ENCODE data around the gene ADCYAP1.
"Not testable (repeated sequence)": the region's sequence is repeated elsewhere in the genome, so short reads cannot be mapped to it uniquely, and the experiment has no call there.

The ADCYAP1 gene

GRCh38 chr18:904218-905090 is at the start of gene ADCYAP1:
ADCYAP1 (plus strand) TSS chr18:904871; CDS start chr18:905387, 516 bp downstream.
- FAIRE-seq: no peak
- peak; percentile 13 for DNase-seq (ENCODE audit: insufficient read length, low spot score)

DNA sequence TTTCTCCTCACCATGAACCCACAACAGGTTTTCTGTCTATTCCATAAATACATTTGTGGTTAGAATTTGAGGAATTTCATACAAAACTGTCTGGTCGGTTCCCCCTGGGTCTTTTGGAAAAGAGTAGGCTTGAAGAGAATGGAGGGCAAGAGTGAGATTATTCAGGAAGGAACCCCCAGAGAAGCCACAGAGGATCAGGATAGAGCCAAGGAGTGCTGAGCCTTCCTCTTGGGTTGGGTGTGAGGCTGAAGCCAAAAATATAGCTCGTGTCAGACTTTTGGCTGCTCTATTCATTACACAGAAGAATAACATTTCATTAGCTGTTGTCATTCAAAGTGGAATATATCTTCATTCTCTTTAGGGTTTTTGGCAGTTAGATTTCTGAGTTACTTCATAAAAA is 46.7 kb upstream of the ADCYAP1 start:
- no peak for FAIRE-seq

DNA sequence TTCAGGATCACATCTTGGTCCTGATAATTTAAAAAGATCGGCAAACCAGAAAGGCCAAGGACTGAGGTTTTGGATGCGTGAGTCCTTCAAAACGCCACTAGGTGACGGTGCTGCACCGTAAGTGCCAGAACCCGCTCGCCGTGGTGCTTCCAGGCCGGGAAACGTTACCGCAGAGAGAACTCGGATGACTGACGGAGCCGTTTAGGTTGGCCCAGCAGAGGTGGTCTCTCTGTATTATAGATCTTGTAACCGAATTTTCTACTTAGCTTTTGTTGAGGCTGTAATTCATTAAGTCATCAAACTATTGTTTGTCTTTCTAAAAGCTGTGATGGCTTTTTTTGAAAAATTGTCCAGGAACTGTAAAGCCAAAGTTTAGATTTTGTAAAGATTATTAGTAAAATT is 39.8 kb upstream of the ADCYAP1 start:
- DNase-seq (ENCODE audit: insufficient read length, low spot score) (peak; percentile 61), FAIRE-seq (peak; percentile 87)

More for the DNA sequence above, 46.7 kb upstream of the ADCYAP1 start:
- DNase-seq (ENCODE audit: insufficient read length, low spot score): no peak

- no peak for DNase-seq (ENCODE audit: insufficient read length, low spot score)
- no peak for FAIRE-seq
Measured at GRCh38 chr18:867257-867656, 37.4 kb upstream of the ADCYAP1 start.

- not testable (repeated sequence) for FAIRE-seq; DNase-seq (ENCODE audit: insufficient read length, low spot score)
Measured at GRCh38 chr18:873426-873825, 31.2 kb upstream of the ADCYAP1 start.

DNA sequence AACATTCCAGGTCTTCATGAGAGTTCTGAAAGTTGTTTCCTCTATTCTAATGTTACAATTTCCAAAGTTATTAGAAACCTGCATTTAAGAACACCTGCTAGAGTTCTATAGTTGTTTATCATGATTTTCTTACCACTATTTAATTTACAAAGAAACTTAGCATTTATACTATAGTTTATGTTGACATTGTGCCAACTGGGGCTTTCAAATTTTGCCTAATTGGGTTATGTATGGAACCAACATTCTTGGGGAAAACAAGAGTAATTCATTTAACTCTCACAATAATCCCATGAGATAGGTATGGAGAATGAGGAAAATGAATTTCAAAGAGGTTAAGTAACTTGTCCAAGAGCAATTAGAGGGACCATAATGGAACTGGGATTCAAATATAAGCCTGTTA is 28.8 kb upstream of the ADCYAP1 start:
- FAIRE-seq (no peak), DNase-seq (ENCODE audit: insufficient read length, low spot score) (no peak)

DNA sequence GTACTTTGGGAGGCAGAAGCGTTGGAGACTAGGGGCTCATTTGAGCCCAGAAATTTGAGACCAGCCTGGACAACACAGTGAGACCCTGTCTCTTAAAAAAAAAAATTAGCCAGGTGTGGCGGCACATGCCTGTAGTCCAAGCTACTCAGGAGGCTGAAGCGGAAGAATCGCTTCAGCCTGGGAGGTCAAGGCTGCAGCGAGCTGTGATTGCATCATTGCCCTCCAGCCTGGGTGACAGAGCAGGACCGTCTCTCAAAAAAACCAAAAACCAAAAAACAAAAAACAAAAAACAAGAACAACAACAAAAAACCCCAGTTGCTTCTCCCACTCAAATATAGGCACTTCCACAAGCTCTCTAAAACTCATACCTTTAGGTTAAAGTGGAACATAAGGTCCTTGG is 27.4 kb upstream of the ADCYAP1 start:
- FAIRE-seq (no peak), DNase-seq (ENCODE audit: insufficient read length, low spot score) (no peak)

GRCh38 chr18:886076-886475 is 18.6 kb upstream of the ADCYAP1 start:
- FAIRE-seq (no peak), DNase-seq (ENCODE audit: insufficient read length, low spot score) (no peak)

- FAIRE-seq (no peak), DNase-seq (ENCODE audit: insufficient read length, low spot score) (no peak)
Measured at GRCh38 chr18:887716-888115, 17.0 kb upstream of the ADCYAP1 start.

DNA sequence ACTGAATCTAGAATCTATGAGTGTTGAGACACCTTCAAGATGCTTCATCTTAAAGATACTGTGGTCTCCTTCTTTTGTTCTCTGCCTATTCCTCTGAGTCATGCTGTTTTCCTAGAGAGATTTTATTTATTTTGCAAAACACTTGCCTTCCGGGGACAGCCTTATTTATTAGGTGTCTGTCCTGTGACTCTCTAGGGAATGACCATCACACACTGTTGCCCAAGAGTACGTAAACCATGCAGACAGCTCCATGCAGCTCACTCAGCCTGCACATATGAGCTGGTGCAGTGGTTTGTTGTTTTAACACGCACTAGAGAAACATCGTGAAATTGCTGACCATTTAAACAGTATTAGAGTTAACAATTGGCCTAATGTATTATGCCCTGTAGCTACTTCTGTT is 12.4 kb upstream of the ADCYAP1 start:
- DNase-seq (ENCODE audit: insufficient read length, low spot score) (no peak), FAIRE-seq (no peak)

- FAIRE-seq (no peak), DNase-seq (ENCODE audit: insufficient read length, low spot score) (no peak)
Measured at GRCh38 chr18:896315-896714, 8.4 kb upstream of the ADCYAP1 start.

- DNase-seq (ENCODE audit: insufficient read length, low spot score) (no peak), FAIRE-seq (no peak)
Measured at GRCh38 chr18:901761-902160, 2.9 kb upstream of the ADCYAP1 start.

GRCh38 chr18:902229-902628 is 2.4 kb upstream of the ADCYAP1 start:
- DNase-seq (ENCODE audit: insufficient read length, low spot score): no peak
- FAIRE-seq: no peak

DNA sequence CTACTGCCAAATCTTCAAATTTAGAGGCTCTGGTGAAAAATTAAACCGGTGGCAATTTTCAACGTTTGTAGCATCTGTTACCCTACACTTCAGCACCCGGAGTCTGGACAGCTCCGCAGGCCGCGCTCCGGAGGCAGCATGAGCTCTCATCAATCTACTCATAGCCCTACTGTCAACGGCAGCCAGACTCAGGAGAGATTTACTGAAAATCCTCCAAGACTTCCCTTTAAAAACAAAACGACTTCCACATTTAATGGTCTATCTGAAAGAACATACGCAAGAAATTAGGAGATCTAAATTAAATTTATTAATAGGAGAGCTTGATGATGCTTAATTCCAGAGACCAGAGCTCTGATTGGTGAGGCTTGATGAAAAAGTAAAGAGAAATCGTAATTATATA is 970 bp upstream of the ADCYAP1 start:
- peak; percentile 29 for DNase-seq (ENCODE audit: insufficient read length, low spot score)
- FAIRE-seq: no peak

DNA sequence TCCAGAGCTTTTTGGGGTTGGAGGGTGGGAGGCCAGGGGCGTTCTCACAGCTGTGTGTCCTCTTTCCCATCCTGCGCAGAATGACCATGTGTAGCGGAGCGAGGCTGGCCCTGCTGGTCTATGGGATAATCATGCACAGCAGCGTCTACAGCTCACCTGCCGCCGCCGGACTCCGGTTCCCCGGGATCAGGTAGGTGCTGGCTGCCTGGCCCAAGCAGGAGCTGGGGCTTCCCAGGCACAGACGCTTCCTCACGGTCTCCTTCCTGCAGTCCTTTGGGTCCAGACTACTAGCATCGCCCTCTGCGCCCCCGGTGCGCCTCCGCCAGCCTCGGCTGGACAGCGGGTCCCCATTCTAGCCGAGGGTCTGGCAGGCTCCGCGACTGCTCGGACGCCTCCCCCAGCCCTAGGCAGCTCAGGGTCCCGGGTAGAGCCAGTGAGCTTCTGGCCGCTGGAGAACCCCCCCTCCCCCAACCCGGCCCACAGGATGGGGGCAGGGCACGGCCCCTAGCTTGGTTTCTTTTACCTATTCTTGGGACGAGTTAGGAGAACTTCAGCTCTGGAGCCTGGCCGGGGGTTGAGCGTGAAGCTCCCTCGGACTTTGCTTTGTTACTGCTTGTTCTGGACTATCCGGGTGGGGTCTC is 756 bp downstream of the ADCYAP1 start:
- FAIRE-seq: no peak
- peak; percentile 4 for DNase-seq (ENCODE audit: insufficient read length, low spot score)

- no peak for FAIRE-seq
- peak; percentile 12 for DNase-seq (ENCODE audit: insufficient read length, low spot score)
Measured at GRCh38 chr18:905948-906415, 1.3 kb downstream of the ADCYAP1 start.

DNA sequence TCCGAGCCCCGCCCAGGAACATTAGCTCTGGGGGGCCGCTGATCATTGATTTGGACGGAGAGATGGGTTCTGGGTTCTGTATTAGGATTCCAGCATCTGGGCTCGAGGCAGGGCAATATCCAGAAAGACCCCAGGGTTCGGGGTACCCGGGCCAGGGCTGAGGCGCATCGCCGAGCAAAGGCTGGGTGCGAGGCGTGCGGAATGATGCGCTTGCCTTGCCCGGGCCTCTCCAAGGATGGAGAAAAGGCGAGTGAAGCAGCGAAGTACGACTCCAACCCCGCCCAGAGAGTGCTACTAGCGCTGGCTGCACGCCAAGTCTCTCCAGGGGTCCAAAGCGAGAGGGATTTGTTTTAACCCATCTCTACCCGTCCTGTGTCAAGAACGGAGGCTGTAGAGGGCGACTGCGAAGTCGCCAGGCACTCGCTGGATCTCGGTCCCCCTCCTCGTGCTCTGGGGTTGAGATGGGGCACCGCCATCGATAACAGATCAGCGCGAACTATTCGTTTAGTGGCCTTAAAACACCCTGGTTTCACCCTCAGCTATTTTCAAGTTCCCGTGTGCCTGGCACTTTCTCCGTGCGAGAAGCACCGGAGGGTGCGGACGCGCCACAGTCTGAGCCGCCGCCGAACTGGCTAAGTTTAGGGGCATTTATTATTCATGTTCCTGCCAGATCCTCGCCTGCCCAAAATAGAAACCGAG is 1.9 kb downstream of the ADCYAP1 start:
- DNase-seq (ENCODE audit: insufficient read length, low spot score) (peak; percentile 9), FAIRE-seq (no peak)

GRCh38 chr18:907115-907884 is 2.6 kb downstream of the ADCYAP1 start:
- DNase-seq (ENCODE audit: insufficient read length, low spot score): no peak
- FAIRE-seq: no peak

DNA sequence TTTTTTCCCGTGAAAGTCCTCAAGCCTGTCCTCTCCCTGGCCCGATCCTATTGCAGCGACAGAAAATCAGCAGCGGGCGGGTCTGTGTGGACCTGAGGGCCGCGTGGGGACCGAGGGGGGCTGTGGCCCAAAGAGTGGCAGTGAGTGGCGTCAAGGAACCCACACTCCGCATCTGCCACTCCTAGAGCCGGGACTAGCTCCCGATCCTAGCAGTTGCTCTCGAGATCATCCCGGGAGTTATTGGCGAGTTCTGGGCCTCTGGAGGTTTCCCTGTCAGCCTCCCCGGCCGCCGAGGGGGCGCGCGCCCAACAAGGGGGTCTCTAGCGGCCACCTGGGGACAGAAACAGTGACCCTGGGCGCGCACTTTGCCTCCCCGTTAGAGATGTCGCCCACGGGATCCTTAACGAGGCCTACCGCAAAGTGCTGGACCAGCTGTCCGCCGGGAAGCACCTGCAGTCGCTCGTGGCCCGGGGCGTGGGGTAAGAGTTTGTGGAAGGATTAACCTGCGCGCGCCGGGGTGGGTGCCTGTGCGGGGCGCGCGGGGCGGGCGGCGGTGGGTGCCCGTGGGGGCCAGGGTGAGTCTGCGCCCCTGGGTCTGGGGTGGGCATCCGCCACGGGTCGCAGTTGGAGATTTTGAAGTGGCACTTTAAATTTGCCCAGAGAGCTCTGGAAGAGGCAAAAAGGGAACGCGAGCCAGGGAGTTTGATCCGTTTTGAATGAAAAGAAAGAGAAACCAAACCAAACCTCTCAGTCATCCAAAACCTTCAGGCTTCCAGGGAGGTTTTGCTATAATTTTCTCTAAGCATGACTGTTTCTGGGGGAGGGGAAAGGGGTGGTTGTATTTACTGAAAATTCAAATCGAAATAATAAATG is 3.5 kb downstream of the ADCYAP1 start:
- DNase-seq (ENCODE audit: insufficient read length, low spot score): peak; percentile 20
- no peak for FAIRE-seq
